ENCODE data around the gene GTF2E1.

Gene GTF2E1

DNA sequence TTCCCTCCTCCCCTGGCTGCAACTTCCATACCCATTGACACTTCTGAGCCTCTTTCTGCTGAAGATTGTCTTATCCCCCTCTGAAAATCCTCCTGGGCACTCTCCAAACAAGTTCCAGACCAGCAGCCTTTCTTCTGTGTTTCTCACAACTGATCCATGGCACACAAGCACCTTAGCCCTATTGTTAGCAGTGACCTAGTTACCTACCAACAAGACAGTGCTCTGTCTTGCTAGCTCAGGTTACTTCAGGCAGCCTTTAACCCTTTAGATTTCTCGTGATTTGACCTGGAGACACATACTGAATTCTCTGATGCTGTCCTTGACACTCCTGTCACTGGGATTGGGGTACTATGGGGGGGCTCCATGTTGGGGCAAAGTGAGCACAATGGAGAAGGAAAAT lies 82.1 kb downstream of the GTF2E1 start:
- Histone ChIP-seq H3K4me2 (ENCODE audit: low read length) (no peak overlapping the region), H3K9me2 (replicated peaks; ENCODE audit: control insufficient read depth, low read length) (no peaks in the 10 kb centered on the region), H3K79me2 (ENCODE audit: control insufficient read depth, low read length) (no peaks in the 10 kb centered on the region), H3K4me1 (ENCODE audit: control insufficient read depth, low read length) (no peaks in the 10 kb centered on the region), H3K36me3 (ENCODE audit: control insufficient read depth, low read length) (no peaks in the 10 kb centered on the region), H3K4me3 (ENCODE audit: low read length) (no peak overlapping the region), H3F3A (ENCODE audit: control insufficient read depth, insufficient read depth) (no peaks in the 10 kb centered on the region), H3K27ac (ENCODE audit: low read depth, low read length) (no peak overlapping the region), H4K20me1 (ENCODE audit: control insufficient read depth, insufficient read depth, low read depth, low read length) (no peaks in the 10 kb centered on the region), H3K9me3 (ENCODE audit: control insufficient read depth, insufficient read depth, low read length) (no peaks in the 10 kb centered on the region), H3K27me3 (ENCODE audit: control insufficient read depth, low read length) (no peaks in the 10 kb centered on the region)
- TF ChIP-seq, protein P1, sequence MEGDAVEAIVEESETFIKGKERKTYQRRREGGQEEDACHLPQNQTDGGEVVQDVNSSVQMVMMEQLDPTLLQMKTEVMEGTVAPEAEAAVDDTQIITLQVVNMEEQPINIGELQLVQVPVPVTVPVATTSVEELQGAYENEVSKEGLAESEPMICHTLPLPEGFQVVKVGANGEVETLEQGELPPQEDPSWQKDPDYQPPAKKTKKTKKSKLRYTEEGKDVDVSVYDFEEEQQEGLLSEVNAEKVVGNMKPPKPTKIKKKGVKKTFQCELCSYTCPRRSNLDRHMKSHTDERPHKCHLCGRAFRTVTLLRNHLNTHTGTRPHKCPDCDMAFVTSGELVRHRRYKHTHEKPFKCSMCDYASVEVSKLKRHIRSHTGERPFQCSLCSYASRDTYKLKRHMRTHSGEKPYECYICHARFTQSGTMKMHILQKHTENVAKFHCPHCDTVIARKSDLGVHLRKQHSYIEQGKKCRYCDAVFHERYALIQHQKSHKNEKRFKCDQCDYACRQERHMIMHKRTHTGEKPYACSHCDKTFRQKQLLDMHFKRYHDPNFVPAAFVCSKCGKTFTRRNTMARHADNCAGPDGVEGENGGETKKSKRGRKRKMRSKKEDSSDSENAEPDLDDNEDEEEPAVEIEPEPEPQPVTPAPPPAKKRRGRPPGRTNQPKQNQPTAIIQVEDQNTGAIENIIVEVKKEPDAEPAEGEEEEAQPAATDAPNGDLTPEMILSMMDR (IDR thresholded peaks at IDR 0.05; ENCODE audit: low read depth, low read length, poor library complexity, severe bottlenecking), result no peak
- TF ChIP-seq EZH2phosphoT487 (IDR thresholded peaks at IDR 0.05; ENCODE audit: borderline replicate concordance, low read length), result no peak

DNA sequence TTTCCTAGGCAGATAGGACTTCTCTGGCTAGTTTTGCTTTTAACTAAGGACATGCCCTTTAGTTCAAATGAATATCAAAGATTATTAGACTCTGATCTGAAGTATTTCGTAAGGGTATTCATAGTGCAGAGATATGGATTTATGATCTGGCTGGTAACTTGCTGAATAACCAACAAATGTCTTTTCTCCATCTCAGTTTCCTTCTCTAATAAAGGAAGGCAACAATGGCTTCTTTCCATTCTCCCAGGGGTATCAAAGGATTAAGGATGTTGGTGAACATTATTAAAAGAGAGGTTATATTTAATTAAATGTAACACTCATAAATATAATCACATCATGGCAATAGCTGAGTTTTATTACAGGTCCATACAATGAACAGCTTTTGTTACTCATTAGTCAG lies 86.3 kb downstream of the GTF2E1 start:
- H3K27ac ChIP-seq (ENCODE audit: low read depth, low read length), result no peak overlapping the region
- H3K79me2 ChIP-seq (ENCODE audit: control insufficient read depth, low read length), result no peaks in the 10 kb centered on the region
- H3F3A ChIP-seq (ENCODE audit: control insufficient read depth, insufficient read depth), result no peaks in the 10 kb centered on the region
- H3K27me3 ChIP-seq (ENCODE audit: control insufficient read depth, low read length), result no peaks in the 10 kb centered on the region
- H4K20me1 ChIP-seq (ENCODE audit: control insufficient read depth, insufficient read depth, low read depth, low read length), result no peaks in the 10 kb centered on the region
- H3K4me1 ChIP-seq (ENCODE audit: control insufficient read depth, low read length), result no peaks in the 10 kb centered on the region
- no peaks in the 10 kb centered on the region for H3K9me3 ChIP-seq (ENCODE audit: control insufficient read depth, insufficient read depth, low read length)
- no peak overlapping the region for H3K4me2 ChIP-seq (ENCODE audit: low read length)
- no peak overlapping the region for H3K4me3 ChIP-seq (ENCODE audit: low read length)
- TF ChIP-seq EZH2phosphoT487 (IDR thresholded peaks at IDR 0.05; ENCODE audit: borderline replicate concordance, low read length), result no peak
- TF ChIP-seq, protein P1 (IDR thresholded peaks at IDR 0.05; ENCODE audit: low read depth, low read length, poor library complexity, severe bottlenecking), result no peak
- no peaks in the 10 kb centered on the region for H3K36me3 ChIP-seq (ENCODE audit: control insufficient read depth, low read length)
- H3K9me2 ChIP-seq (replicated peaks; ENCODE audit: control insufficient read depth, low read length), result no peaks in the 10 kb centered on the region

DNA sequence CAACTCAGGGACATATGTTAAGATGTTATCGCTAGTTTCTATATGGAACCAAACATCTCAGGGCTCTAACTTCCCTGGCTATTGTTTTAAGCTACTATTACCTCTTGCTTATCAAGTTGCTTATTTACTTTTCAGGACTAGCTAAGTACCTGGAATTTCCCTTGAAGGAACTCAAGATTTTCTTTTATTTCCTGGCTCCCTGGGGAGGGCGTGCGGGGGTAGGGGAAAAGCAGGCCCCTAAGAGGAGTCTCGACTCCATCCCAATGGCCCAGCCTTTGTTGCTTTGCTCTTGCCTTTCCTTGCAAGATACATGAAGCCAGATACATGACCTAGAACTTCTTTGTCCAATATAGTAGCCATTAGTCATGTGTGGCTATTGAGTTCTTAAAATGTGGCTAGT lies 88.5 kb downstream of the GTF2E1 start:
- no peaks in the 10 kb centered on the region for H3K9me3 ChIP-seq (ENCODE audit: control insufficient read depth, insufficient read depth, low read length)

More for the DNA sequence above, 88.5 kb downstream of the GTF2E1 start:
- Histone ChIP-seq H3K27me3 (ENCODE audit: control insufficient read depth, low read length) (no peaks in the 10 kb centered on the region), H3K9me2 (replicated peaks; ENCODE audit: control insufficient read depth, low read length) (no peaks in the 10 kb centered on the region), H3K79me2 (ENCODE audit: control insufficient read depth, low read length) (no peaks in the 10 kb centered on the region), H3K27ac (ENCODE audit: low read depth, low read length) (no peak overlapping the region), H3K4me3 (ENCODE audit: low read length) (no peak overlapping the region), H3F3A (ENCODE audit: control insufficient read depth, insufficient read depth) (no peaks in the 10 kb centered on the region), H3K36me3 (ENCODE audit: control insufficient read depth, low read length) (no peaks in the 10 kb centered on the region), H4K20me1 (ENCODE audit: control insufficient read depth, insufficient read depth, low read depth, low read length) (no peaks in the 10 kb centered on the region), H3K4me1 (ENCODE audit: control insufficient read depth, low read length) (no peaks in the 10 kb centered on the region), H3K4me2 (ENCODE audit: low read length) (no peak overlapping the region)
- TF ChIP-seq, protein P1 (IDR thresholded peaks at IDR 0.05; ENCODE audit: low read depth, low read length, poor library complexity, severe bottlenecking), result no peak
- no peak for TF ChIP-seq EZH2phosphoT487 (IDR thresholded peaks at IDR 0.05; ENCODE audit: borderline replicate concordance, low read length)
